Mammary epithelial cell (primary cell): Measurements from ENCODE around the gene TNFSF13.

Source experiments
- CTCF ChIP-seq, 2 donors: IDR thresholded peaks in 1 of 2; conservative IDR thresholded peaks in 1 of 2; 2 replicates each; pipeline ENCODE4 v1.5.1; 2011 to 2012; ENCODE audit warnings: inconsistent platforms in 2 of 2, low read length in 2 of 2, mild to moderate bottlenecking in 2 of 2, control low read depth in 1 of 2, low read depth in 1 of 2; ENCODE audit not compliant: insufficient read depth in 1 of 2; ENCODE audit errors: extremely low read depth in 1 of 2
- EZH2 ChIP-seq: IDR thresholded peaks from 2 replicates; pipeline ENCODE4 v1.6.1; 2012; ENCODE audit warnings: low read length, inconsistent platforms, borderline replicate concordance

- TF ChIP-seq CTCF (conservative IDR thresholded peaks at IDR 0.05 in 1 of 2, IDR thresholded peaks at IDR 0.05 in 1 of 2; ENCODE audit: extremely low read depth in 1 of 2, insufficient read depth in 1 of 2, low read depth in 1 of 2, low read length in 2 of 2) (no peak), EZH2 (no peak)
Observed at GRCh38 chr17:7511108-7511507, 47.4 kb upstream of the TNFSF13 start.
